Urothelium cell line (cell line): ENCODE data around the gene PPM1M.

Experiments
- DNase-seq: peaks from one replicate; pipeline ENCODE4 v3.0.0; 2011; ENCODE audit warnings: low spot score, mixed read lengths
- FAIRE-seq: peaks from 2 replicates; lab custom pipeline; 2011; peaks lifted over from hg19 to GRCh38; lab: Jason Lieb, UNC

Gene PPM1M

DNA sequence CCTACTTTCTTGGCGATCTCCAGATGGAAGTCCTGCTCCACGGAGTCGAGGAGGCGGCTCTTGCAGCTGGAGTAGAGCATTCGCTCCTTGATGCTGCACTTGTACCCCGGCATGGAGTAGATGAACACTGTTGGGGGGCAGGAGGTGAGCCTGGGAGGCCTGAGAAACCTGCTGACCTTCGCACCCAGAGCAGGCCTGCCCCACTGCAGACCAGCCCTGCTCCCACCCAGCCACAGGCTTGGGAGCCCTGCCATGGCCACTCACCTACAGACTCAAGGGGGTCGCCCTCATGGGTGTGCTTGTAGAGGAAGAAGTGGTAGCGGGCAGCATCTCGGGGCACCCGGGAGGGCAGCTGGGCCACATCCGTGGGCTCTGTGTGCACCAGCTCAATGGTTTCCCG is 15.9 kb upstream of the PPM1M start:
- DNase-seq (no peak), FAIRE-seq (no peak)

DNA sequence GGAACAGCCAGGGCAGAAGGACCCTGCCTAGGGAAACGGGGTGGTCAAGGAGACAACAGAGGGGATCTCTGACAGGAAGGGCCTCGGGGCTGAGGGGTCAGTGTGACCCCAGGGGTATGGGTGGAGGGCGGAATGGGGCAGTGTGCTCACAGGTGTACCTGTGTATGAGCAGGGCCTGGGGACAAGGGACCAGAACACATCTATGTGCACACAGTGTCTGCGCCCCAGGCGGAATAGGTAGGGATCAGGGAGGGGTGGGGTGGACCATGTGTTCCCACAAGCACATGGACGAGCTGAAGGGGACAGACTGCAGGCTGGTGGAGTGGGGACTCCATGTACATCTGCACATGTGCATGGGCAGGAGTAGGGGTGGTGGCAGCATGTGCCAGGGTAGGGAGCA is 15.1 kb upstream of the PPM1M start:
- DNase-seq (no peak), FAIRE-seq (no peak)

DNA sequence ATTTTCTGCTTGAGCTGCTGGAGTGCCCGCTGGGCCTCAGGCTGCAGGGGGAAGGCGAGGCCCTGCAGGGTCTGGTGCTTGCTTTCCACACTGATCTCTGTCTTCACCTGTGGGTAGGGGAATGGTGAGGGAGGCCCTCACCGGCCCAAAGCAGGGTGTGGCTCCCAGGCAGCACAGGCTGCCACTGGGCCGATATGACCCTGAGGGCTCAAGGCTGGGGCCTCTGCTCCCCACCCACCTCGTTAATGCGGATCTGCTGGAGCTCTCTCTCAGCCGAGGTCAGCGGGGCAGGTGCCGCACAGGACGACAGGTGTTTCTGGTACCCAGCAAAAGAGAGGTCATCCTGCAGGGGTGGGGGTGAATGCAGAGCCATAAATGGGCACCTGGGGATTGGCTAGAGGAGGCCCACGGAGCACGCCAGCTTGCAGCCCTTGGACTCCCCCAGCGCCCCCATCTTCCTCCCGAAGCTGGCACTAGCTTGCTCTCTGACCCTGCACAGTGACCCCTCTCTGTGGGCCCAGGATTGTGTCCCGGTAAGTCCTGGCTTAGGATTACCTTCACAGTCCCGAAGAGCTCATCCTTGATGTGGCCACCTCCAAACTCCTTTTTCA is 14.6 kb upstream of the PPM1M start:
- DNase-seq, result no peak
- FAIRE-seq, result no peak

- DNase-seq, result peak; percentile 82
- peak; percentile 80 for FAIRE-seq
These were observed 13.9 kb upstream of the PPM1M start for GRCh38 chr3:52231502-52232278.

GRCh38 chr3:52232279-52233107 is 13.1 kb upstream of the PPM1M start:
- FAIRE-seq, result no peak
- no peak for DNase-seq

GRCh38 chr3:52233108-52233591 is 12.4 kb upstream of the PPM1M start:
- no peak for DNase-seq

GRCh38 chr3:52233968-52234367 is 11.6 kb upstream of the PPM1M start:
- FAIRE-seq (no peak), DNase-seq (no peak)

More at GRCh38 chr3:52233108-52233591, 12.4 kb upstream of the PPM1M start:
- no peak for FAIRE-seq

GRCh38 chr3:52234516-52235447 is 10.8 kb upstream of the PPM1M start:
- FAIRE-seq, result no peak
- DNase-seq, result no peak

DNA sequence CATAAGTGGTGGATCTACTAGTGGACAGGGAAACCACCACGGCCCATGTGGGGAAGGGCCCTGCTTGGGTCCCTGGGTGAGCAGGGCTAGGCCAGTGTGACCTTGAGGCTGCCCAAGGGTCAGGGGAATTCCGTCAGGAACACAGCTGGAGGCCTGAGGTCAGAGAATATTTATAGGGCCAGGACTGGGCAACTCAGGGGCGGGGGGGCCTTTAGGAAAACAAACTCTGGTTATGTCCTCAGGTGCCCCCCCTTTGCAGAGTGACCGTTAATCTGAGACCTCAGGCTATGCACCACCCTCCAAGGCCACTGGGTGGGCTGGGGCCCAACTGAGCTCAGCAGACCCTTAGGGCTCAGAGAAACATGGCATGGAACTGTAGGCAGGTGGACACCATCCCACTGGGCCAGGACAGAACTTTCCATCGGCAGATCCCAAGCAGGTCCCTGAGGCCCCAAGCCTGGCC is 9.1 kb upstream of the PPM1M start:
- no peak for FAIRE-seq
- DNase-seq, result no peak

DNA sequence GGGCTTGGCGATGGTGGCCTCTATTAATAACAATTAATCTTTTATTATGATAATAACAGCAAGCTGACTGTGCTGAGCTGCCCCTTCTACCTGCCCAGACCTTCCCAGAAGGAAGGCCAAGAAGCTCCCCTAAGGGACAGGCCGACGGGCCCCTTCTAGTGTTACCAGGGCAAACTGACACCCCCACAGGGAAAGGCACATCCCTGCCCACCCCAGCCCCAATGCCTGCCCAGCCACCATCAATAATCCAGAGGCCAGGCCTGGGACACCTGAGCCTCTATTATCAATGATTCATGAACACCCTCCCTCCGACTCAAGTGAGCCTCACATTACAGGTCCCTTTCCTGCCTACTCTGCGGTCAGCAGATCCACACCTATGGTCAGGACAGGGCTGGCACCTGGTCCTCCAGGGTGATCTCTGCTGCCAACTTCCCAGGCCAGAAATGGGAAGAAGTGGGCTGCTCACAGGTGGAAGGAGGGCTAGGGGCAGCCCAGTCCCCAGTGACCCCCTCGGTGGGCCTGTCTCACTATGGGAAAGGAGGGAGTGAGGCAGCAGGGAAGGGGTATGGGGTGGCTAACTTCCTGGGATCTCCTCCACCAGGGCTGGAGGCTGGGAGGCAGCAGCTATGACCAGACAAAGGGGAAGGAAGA is 8.4 kb upstream of the PPM1M start:
- FAIRE-seq, result no peak
- DNase-seq, result no peak

GRCh38 chr3:52237657-52238172 is 7.8 kb upstream of the PPM1M start:
- DNase-seq, result peak; percentile 92
- FAIRE-seq, result peak; percentile 20

DNA sequence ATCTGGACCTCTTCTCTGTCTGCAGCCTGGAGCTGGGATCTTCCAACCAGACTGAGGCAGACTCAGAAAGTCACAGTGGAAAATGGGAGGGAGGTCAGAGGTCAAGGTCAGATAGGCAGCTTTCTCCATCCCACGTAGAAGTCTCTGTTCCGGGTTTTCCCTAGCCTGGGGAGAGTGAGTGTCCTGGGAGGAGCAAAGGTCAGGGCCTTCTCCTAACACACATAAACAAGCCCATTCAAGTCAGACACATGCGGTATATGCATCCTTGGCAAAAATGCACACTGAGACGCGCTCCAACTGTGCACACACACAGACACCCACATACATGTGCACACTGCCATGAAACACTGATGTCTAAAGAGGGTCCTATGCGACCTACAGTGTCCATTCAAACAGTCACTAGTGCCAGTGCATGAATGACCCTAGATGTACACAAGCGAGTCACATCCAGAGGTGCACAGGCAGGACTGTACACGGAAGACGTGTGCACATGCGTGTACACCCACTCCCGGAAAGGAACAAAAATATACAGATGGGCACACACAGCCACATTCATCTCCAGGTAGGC is 7.3 kb upstream of the PPM1M start:
- DNase-seq, result peak; percentile 28
- FAIRE-seq, result peak; percentile 78

DNA sequence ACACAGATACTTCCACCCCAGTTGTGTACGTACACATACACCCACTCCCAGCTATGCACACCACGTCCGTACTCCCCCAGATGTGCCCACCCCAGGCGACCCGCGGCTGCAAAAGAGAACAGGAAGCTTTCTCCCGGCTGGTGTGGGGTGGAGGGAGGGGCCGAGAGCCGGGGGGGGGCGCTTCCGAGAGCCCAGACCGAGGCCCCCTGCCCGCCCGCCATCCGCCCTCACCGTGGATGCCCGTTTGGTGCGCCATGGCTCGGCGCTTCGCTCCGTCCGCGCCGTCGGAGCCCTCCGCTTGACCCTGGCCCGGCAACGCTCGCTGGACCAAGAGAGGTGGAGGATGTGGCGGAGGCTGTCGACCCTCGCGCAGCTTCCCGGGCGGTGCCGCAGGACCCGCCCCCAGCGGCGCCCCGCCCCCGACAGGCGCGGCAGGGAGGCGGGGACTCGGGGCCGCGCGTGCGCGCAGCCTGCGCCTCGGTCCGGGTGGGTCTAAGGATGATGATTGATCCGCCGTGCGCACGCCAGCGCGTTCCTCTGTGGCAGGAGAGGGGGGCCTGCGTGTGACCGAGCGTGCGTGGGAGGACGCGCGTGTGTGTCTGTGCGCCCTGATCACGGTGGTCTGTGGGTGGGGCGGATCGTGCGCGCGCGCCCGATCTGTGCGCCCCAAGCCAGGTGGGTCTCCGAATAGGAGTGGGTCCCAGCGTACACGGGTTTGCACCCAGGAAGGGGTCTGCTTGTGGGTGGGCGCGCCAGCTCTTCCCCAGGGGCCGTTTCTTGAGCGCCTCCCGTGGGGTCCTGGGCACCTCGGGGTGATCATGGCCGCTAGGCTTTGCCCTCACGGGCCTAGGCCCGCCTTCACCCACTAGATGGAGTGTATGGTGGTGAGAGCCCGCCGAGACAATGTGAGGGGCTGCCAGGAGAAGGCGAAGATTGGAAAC is 6.5 kb upstream of the PPM1M start, which contains the start of gene TWF2:
Gene TWF2 (minus strand): TSS at position 398 of the 941 bp plus-strand sequence. CDS start 142 bp downstream, at position 256.
- FAIRE-seq, result peak; percentile 82
- DNase-seq, result peak; percentile 95

- FAIRE-seq (peak; percentile 5), DNase-seq (peak; percentile 67)
These were observed 5.3 kb upstream of the PPM1M start for GRCh38 chr3:52240059-52240885.

- no peak for FAIRE-seq
- no peak for DNase-seq
These were observed 4.6 kb upstream of the PPM1M start for GRCh38 chr3:52240886-52241370.

GRCh38 chr3:52242039-52242438 is 3.5 kb upstream of the PPM1M start:
- DNase-seq, result no peak
- no peak for FAIRE-seq
